Kidney glomerular epithelial cell (primary cell): ENCODE measurements around the gene PIANP.

Source experiments
- DNase-seq: peaks from one replicate; lab custom pipeline; 2025; lab: John Stamatoyannopoulos, UW

The PIANP gene

DNA sequence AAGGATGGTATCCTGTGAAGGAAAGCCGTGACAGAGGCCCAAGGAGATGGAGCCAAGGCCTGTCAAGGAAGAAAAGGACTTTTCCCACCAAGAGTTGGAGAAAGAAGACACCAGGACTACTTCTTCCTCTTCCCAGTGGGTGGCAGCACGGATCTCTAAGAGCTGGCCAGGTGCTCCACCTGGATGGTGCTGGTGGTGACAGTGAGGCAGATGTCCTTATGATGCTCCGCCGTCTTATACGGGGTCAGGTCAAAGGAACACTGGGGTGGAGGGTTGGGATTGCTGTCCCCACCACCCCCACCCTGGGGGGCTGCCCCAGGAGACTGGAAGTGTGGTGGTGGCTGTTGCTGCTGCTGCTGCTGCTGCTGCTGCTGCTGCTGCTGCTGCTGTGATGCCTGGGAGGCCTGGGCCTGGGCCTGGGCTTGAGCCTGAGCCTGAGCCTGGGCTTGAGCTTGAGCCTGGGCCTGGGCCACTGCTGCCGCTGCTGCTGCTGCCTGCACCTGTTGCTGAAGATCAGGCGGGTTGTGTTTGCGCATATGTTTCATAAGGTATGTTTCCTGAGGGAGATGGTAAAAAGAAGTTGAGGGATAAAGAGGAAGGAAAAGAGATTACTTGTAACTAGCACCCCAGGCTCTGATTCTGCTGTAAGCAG, 32.9 kb downstream of the PIANP start:
- no peak for DNase-seq

DNA sequence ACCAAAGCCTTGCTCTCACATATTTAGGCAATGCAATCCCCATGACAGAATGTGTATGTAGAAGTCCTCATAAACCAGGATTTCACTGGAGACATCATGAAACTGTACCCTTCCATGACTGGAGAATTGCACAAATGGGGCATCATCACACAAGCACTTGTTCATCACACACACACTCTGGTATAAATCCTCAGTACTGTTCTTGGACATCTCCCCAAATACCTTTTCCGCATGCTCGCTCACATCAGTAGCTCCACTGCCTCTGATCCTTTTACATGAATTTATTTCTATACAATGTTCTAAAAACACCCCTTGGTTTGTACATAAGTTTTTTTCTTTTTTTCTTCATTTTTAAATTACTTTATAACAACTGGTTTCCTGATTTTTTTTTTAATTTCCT, 34.4 kb downstream of the PIANP start:
- DNase-seq = peak; percentile 6

DNA sequence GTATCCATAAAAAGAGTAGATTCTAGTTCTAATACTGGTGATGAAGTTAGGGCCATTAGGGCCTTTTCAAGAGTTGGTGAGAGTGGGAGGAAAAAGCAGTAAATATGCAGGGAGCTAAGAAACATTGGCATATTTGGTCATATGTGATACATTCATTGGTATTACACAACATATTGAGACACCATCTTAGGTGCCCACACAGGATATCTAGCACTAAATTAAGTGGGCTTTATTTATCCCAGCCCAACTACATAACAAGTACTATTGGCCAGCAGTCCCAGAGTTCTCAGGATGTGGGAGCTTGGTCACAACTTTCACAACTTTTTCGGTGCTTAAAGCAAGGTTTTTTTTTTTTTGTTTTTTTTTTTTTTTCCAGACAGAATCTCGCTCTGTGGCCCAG, 35.7 kb downstream of the PIANP start:
- no peak for DNase-seq

DNA sequence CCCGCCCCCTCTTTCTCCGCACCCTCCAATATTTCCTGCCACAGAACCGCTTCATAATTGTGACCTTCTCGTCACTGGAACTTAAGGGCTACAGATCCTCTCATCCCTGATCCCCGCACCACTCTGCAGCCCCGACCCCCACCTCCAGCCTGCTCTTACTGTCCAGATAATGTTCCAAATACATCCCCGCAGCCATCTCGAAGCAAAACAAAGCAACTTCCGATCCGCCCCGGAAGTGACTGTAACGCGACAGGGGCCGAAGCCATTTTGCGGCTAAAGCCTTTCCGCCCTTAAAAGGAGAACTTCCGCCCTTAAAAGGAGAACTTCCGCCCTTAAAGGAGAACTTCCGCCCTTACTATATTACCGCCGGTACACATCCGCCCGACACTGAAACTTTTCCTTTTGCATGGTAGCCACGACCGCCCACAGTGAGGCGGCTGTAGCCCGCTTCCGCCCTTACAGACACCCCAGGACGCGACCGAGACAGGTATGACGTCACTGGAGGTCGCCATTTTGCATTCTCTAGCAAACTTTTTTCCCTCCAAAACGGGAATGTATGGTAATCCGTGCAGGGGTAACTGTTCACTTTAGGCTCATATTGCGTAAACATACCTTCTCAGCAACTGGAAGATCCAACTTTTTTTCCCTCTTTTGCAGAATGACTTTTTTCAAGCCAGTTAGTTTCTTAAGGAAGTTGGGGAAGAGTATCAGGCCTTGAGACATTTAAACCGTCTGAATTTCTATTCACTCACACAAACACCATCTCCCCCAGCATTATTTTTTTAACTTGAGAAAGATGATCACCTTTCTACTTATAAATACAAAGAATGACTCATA, 37.5 kb downstream of the PIANP start, which contains the start of gene ING4:
ING4 (minus strand) TSS at position 214 of the 837 bp plus-strand sequence; CDS start at position 196, 18 bp downstream.
- peak; percentile 99 for DNase-seq

DNA sequence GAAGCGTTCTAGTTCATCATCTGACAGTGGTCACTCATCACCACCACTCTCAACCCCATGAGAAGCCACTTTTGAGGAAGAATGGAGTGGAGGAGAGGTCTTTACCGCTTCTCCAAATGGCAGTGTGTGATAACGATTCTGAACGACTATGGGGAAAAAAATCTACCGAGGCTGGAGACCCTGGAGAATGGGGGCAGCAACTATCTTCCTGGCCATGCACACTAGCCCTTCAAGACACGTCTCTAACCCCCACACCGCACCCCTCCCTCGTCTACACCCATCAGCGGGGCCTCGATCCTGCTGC, 38.1 kb downstream of the PIANP start:
- DNase-seq = no peak

DNA sequence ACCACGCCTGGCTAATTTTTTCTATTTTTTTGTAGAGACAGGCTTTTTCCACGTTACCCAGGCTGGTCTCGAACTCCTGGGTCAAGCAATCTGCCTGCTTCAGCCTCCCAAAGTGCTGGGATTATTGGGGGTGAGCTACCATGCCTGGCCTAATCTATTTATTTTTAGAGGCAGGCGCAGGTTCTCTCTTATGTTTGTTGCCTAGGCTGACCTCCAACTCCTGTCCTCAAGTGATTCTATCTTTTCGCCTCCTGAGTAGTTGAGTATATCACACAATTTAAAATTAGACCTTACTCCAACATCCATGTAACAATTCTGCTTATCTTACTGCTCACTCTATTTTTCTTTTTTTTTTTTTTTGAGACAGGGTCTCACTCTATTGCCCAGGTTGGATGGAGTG, 46.6 kb downstream of the PIANP start:
- DNase-seq = no peak

DNA sequence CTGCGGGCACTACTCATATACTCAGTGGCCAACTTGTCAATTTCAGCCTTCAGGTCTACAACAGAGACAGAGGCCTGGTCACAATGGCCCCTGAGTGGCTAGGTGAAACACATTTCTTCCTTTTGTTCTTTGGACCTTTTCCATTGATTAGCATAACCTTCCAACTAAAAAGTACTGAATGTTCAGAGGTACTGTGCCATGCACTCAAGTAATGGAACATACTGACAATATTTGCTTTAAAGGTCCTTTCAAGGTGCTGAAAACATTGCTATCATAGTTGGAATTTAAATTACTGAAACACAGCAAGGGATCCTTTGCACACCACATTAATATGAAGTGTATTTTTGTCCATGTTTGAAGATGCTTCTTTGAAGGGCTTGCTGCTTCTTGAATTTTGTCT, 47.3 kb downstream of the PIANP start:
- DNase-seq = no peak

DNA sequence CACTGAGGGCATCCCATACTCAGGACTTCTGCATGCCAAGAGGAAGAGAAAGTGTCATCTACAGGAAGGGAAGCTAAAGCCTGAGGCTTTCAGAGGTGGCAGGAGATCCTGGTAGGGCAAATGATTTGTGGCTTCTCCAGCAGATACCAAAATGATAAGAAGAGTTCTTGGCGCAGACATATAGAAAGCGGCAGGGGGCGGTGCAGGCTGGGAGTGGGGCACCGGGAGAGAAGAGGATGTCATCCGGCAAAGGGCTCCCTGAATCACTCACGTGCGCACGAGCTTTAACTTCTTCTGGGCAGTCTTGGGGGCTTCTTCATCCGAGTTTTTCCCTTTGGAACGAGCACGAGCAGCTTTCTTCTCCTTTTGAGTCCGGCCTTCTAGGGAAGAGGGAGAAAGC, 48.2 kb downstream of the PIANP start:
- DNase-seq = no peak

DNA sequence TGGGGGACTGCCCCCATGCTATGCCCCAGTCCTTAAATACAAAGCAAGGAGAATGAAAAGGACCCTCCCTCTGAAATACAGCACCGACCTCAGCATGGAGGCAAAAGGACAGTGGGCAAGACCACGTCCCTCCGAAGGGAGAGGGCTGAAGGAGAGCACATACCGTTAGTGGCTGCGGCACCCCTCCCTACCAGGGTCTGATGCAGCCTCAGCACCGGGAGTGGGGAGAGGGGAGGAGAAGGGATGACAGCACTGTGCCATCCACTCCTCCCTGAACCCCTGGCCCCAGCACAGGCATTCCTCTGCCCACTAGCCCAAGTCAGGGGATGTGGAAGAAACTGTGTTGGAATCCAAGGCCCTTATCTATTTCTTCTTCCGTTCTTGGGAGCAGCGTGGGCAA, 49.8 kb downstream of the PIANP start:
- no peak for DNase-seq

DNA sequence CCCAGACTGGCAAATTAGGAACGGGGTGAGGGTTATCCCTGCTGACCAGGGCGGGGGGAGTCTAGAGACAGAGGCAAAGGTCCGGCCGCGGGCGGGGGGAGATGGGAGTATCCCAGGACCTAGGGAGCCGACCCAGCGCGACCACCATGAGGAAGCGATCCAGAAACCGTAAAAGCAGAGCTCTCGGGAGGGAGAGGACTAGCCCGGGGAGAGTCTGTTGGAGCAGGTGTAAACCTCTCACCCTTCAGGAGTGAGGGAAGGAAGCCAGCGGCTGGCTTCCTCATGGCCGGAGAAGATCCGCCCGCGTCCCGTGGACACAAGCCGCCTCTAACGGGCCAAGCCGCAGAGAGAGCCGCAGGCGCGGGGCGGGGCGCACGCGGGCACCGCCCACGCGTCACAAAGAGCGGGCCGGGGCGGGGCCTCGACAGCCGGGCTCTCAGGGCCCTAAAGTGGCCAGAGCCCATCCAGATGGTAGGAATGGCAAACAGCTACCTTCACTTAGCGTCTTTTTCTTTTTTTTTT, 53.5 kb downstream of the PIANP start, which contains the start of gene ACRBP:
ACRBP (minus strand) TSS at position 350 of the 522 bp plus-strand sequence; CDS start at position 284, 66 bp downstream.
- no peak for DNase-seq

DNA sequence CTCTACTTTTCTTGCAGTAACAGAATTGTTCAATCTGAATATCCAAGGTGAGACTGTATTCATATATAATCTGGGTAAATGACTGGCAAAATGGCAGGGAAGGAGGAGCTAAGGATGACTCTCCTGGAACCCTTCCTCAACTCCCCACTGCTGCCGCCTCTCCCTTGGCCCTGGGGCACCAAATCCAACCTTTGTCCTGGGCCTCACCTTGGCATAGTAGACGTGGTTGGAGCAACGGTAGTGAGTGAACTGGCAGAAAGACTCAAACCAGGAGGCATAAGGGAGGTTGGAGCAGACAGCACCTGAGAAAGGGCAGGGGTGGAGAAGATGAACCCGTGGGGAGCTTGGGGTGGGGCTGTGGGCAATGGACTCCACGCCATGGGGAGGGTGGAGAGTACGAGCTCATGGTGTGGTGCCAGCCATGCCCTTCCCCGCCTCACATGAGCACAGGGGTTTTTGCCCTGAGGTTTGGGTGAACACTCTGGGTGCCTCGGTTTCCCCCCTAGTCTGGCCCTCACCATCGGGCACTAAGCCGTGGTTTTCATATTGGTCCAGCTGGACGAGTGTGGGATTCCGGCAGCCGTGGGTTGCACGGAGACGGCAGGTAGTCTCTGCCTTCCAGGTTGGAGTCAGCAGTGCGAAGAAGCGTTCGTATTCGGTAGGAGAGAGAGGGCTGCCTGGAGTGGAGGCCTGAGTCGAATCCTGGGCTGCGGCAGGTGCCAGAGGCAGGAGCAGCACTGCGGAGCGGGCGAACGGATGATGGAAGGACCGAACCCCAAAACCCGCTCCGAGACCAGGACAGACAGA, 54.1 kb downstream of the PIANP start:
- DNase-seq = no peak

DNA sequence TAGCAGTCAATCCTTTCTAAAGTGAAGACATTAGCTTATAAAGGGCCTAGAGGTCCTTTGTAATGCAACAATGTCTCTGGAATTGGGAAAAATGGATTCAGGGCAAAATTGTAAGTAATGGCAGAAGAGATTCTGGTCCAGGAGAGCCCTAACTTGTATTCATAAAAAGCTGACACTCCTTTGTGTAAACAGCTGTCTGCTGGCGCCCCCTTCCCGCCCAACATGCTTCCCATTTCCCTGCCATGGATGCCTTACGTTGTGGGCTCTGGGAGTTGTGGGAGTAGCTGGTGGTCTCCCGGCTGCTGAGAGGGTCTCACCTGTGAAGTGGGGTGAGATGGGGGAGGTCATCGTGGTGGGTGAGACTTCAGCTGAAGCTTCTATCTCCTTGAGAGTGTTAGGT, 55.7 kb downstream of the PIANP start:
- no peak for DNase-seq

DNA sequence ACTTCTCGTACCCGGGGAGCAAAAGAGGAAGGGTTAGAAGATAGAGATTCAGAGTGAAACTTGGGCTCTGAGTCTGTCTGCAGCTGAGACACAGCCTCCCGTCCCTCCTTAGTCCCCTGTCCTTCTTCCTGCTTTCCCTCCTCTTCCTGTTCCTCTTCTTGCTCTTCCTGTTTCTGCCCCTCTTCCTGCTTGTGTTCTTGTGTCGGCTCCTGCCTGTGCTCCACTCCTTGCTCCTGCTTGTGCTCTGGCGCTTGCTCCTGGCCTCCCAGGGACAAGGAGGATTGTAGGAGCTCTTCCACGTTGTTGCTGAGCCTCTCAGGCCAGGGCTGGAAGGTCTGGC, 56.4 kb downstream of the PIANP start:
- no peak for DNase-seq
